Measurements from ENCODE around the gene SLC5A10.

SLC5A10 gene

GRCh38 chr17:18966831-18967624 is 15.1 kb downstream of the SLC5A10 start:
- ChIA-PET CTCF (no interaction called here), POLR2A (no interaction called here)
- TF ChIP-seq CTCF (IDR thresholded peaks at IDR 0.05; ENCODE audit: control extremely low read depth, extremely low read depth, low read depth, missing control alignments): no peak
- DNase-seq (ENCODE audit: extremely low spot score): no peak

GRCh38 chr17:18967916-18968315 is 16.0 kb downstream of the SLC5A10 start:
- CTCF ChIA-PET: no interaction called here
- POLR2A ChIA-PET: no interaction called here
- no peak for TF ChIP-seq CTCF (IDR thresholded peaks at IDR 0.05; ENCODE audit: control extremely low read depth, extremely low read depth, low read depth, missing control alignments)
- DNase-seq (ENCODE audit: extremely low spot score): no peak

GRCh38 chr17:18968345-18968744 is 16.4 kb downstream of the SLC5A10 start:
- no peak for DNase-seq (ENCODE audit: extremely low spot score)
- no peak for TF ChIP-seq CTCF (IDR thresholded peaks at IDR 0.05; ENCODE audit: control extremely low read depth, extremely low read depth, low read depth, missing control alignments)
- POLR2A ChIA-PET: no interaction called here
- CTCF ChIA-PET: no interaction called here

GRCh38 chr17:18968945-18969887 is 17.3 kb downstream of the SLC5A10 start:
- ChIA-PET CTCF (interaction anchor here (1.0 to 12.3 kb wide), 2 partner anchors 8 to 10 kb away, joined by 3 to 78 read pairs; no protein-coding TSS in a partner anchor), POLR2A (no interaction called here)
- DNase-seq (ENCODE audit: extremely low spot score): no peak
- no peak for TF ChIP-seq CTCF (IDR thresholded peaks at IDR 0.05; ENCODE audit: control extremely low read depth, extremely low read depth, low read depth, missing control alignments)

- CTCF ChIA-PET: interaction anchor here (12.3 kb wide), 1 partner anchor 9 kb away, joined by 78 read pairs; no protein-coding TSS in a partner anchor
- POLR2A ChIA-PET: no interaction called here
- DNase-seq (ENCODE audit: extremely low spot score): no peak
- no peak for TF ChIP-seq CTCF (IDR thresholded peaks at IDR 0.05; ENCODE audit: control extremely low read depth, extremely low read depth, low read depth, missing control alignments)
Measured at GRCh38 chr17:18970582-18971480, 18.9 kb downstream of the SLC5A10 start.

GRCh38 chr17:18971801-18972200 is 19.8 kb downstream of the SLC5A10 start:
- ChIA-PET POLR2A (no interaction called here), CTCF (interaction anchor here (12.3 kb wide), 1 partner anchor 10 kb away, joined by 78 read pairs; no protein-coding TSS in a partner anchor)
- no peak for TF ChIP-seq CTCF (IDR thresholded peaks at IDR 0.05; ENCODE audit: control extremely low read depth, extremely low read depth, low read depth, missing control alignments)
- DNase-seq (ENCODE audit: extremely low spot score): no peak

All from GM10248 (cell line).